Colon (tissue), 2 donors: Measurements from ENCODE around the gene LNP1.
A peak's percentile ranks its signal among the peaks of the same experiment; 100 is the strongest.
"Not testable (repeated sequence)": the region's sequence is repeated elsewhere in the genome, so short reads cannot be mapped to it uniquely, and the experiment has no call there.

ENCODE experiments used
- FAIRE-seq: peaks from 2 replicates; lab custom pipeline; 2012; peaks lifted over from hg19 to GRCh38; lab: Jason Lieb, UNC
- donor health status: control.
- donor health status: control.

Gene LNP1, protein sequence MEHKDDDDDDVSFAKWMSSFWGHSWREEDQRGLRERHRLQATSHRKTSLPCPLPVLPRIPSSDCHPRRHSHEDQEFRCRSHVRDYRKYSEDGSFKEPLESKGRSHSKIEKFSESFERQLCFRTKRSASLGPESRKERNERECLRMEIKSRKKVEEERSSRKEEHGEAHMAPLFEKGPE

DNA sequence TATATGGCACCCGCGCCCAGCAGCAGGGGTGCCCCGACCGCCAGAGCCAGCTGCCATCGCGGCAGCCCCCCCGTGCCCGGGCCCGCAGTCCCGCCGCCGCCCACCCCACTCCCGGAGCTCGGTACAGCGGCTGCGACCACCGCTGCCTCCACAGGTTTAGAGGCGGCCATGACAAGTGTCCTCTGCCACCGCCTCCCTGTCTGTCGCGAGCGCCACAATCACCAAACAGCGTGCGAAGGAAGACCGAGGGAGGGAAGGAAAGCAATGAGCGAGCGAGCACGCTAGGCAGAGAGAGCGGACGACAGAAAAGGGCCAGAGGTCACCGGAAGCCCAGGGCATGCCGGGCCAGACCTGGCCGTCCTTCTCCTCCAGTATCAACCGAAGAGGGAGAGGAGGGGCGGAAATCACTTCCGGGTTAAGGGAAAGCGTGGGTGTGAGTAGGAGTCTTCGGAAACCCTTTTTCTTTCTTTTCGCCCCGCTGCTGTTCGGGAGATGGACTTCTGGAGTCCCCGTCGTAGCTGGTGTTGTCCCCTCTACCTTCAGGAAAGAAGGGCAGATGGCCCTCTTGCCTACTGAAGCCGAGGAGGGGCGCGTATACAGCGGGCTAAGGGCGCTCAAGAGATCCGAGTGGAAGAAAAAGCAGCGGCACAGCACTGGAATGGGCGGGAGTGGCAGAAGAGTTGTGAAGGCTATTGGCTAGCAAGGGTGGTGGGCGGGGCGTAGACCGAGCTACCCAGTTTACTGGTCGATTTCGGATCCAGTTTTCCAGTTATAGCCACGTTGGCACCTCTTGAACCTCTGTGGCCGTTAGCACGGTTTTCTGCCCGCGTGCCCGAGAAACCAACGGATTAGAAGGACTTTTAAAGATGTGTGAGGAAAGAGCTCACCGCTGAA, at the start of gene LNP1, which contains the start of gene TOMM70:
Gene LNP1, plus strand, starts transcription at position 760 of the 894 bp plus-strand sequence. CDS start 28,191 bp downstream, outside the sequence.
Gene TOMM70, minus strand, starts transcription at position 310 of the 894 bp plus-strand sequence. Its CDS starts 140 bp downstream, at position 170.
- no peak for FAIRE-seq

DNA sequence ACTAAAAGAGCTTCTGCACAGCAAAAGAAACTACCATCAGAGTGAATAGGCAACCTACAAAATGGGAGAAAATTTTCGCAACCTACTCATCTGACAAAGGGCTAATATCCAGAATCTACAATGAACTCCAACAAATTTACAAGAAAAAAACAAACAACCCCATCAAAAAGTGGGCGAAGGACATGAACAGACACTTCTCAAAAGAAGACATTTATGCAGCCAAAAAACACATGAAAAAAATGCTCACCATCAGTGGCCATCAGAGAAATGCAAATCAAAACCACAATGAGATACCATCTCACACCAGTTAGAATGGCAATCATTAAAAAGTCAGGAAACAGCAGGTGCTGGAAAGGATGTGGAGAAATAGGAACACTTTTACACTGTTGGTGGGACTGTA, 49.6 kb upstream of the LNP1 start:
- not testable (repeated sequence) for FAIRE-seq

DNA sequence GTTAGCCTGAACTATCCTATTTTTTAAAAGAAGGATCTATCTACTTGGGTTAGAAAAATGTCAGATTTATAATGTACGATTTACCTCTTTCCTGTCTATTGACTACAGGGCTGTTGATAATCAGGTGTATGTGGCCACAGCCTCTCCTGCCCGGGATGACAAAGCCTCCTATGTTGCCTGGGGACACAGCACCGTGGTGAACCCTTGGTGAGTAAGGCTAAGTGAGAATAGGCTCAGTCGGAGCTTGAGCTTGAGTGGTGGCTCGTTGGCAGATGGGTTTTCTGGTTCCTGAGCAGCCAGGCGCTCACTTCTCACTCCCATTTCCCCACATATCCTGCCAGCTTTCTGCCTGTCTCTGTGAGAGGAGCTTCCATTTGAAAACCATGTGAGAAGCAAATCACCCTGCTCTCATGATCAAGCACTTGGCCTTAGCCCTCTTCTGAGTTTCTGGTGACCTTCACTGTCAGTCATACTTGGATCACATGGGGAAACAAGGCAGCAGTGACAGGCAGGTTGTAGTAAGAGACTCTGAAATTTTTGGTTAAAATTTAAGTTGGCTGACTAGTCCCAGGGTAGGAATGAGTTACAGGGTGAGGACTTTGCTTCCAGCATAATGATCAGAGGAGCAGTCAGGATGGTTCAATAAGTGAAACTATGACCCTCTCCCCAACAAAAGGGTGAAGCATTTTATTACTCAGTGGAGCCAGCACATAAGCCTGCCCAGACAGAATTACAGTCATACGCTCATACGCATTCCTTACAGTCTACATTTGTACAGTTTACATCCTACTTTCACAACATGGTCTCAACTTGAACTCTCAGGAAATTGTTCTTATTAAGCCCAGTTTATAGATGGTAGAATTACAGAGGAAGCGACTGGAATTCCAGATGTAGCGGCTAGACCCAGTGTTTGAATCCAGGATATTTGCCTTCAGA, 48.8 kb upstream of the LNP1 start:
- FAIRE-seq = no peak

DNA sequence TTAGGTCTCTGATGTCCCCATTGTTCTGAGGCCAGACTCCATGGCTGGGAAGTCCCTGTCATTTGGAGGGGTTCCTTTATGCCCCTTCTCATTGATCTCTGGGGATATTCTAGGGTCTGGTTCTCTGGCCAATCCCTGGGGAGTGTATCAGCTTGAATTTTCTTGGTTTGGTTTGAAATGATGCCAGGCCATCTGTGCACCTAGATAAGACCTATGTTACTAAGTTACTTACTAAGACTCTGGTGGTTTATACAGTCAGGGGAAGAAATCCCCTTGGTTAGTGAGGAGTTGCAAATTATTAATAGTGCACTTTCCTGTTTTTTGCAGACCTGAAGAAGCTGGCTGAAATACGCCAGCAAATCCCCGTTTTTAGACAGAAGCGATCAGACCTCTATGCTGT, 46.5 kb upstream of the LNP1 start:
- no peak for FAIRE-seq

DNA sequence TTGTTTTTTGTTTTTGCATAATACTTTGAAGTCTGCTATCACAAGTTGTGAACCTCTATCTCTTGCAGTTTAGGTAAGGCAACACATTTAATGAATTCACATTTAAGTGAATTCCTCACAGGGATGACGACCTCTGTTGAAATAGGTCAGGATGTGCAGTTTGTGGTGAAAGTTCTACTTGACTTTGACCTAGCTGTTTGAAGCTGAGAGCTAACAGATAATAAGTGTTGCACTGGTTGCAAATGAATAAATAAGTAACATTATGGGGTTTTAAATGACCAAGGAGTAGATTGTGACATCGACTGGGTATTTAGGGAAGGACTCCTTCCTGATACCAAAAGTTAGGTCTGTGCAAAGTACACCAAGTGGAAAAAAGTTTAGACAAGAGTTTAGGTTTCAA, 42.9 kb upstream of the LNP1 start:
- no peak for FAIRE-seq

DNA sequence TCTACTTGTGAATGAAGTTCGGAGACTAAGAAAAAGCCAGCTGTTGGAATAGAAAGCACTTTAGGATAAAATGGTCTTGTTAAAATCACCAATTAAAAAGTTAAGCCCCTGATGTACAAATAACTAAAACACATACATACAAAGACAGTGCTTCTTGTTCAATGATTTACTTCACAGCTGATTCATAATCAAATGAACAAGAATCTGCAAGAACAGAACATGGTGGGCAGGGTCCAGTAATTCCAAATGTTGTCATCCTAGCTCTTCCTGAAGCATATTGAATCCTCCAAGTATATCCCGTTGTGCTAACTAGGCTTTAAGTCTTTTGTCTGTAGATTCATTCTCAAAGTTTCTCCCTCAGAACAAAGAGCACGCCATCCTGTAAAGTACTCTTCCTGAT, 42.3 kb upstream of the LNP1 start:
- FAIRE-seq = no peak

DNA sequence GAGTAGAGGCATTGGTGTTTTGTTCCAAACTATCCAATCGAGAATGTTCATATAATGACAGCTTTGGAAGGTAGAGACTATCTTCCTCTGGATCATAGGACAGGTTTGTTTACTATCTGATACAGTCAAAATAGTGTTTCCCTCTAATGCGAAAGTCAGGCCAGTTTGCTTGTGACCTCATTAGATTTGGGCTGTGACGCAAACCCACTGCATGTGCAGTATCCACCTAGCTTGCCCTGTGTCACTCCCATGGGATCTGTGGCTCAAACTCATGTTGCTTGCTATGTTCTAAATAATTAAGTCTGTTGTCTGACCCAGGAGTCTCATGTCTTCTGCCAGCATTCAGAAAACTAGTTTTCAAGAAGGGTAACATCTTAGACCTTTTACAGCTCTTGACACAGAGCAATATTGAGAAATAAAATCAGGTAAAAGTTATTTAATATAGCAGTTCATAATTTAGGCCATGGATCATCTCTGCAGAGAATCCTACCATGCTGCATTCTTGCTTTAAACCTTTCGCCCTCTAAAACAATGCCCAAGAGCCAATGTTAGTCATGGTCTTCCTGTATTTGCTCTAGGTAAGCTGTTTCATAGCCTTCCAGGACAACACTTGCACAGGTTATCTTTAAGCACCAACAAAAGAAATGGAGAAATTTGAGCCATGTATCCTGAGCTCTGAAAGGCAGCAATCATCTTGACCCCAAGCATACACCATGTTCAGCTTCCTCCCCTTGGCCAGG, 40.4 kb upstream of the LNP1 start:
- FAIRE-seq = no peak

DNA sequence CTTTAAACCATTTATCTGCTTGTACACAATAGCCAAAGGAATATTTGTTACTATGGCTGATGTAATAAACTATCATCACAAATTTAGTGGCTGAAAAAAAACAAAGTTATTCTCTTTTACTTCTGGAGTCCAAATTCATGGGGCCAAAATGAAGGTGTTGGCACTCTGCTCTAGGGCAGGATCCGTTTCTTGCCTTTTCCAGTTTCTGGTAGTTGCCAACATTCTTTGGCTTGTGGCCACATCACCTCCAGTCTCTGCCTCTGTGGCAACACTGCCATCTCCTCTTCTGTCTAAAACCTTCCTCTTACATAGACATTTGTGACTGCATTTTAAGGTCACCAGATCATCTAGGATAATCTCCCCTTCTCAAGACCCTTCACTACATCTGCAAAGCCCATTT, 39.4 kb upstream of the LNP1 start:
- FAIRE-seq = no peak

DNA sequence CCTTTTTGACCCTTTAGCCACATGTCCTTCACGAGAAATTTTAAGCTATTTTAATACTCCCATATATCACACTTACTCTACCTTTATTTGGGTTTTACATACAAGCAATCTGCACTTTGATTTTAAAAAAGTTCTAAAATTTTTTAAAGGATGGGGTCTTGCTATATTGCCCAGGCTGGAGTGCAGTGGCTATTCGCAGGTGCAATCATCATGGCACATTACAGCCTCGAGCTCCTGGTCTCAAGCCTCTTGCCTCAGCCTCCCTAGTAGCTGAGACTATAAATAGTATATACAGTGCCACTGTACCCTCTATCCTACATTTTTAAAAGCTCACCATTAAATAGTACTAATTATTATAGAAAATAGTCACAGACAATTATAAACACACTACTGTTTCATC, 36.9 kb upstream of the LNP1 start:
- FAIRE-seq = no peak

DNA sequence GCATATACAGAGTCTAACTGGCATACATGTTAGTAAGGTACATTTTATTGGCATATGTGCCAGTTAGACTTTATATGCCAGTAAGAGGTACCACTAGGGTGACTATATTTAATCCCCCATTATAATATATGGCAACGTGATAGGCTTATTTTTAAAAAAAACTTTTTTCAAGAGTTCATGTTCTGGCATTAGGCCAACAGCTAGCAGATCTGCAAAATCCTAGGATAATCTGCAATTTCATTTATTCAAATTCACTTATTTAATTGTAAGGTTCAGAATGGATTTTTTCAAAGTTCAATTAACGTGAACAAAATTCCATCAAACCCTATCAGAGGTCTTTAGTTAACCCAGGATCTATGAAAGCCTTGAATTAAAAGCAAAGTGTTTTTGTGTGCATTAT, 34.9 kb upstream of the LNP1 start:
- no peak for FAIRE-seq

DNA sequence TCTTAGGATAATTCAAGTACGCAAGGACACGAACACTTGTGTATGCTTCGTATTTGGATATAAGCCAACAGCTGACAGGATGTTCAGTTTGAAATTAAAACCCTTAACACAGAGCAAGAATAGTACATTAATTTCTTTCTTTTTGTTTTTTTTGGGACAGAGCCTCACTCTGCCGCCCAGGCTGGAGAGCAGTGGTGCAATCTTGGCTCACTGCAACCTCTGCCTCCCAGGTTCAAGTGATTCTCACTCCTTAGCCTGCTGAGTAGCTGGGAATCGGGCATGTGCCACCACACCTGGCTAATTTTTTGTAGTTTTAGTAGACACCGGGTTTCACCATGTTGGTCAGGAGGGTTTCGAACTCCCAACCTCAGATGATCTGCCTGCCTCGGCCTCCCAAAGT, 32.9 kb upstream of the LNP1 start:
- no peak for FAIRE-seq

DNA sequence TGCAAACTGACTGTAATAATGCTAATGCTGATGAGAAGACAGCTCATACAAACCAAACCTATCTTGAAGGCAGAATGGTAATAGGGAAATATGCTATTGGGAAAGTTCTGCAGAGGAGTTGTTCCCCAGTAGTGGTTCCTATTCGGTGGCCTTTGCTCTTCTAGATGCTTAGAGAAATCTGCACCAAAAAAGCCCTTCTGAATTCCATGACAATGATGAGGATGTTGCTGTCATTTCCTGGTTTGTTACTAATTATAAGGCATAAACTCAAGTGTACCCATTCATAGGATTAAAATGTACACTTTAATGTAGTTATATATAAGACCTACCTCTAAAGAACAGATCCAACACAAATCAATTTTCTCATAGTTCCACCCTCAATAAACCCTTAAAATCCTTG, 30.6 kb upstream of the LNP1 start:
- FAIRE-seq = no peak

DNA sequence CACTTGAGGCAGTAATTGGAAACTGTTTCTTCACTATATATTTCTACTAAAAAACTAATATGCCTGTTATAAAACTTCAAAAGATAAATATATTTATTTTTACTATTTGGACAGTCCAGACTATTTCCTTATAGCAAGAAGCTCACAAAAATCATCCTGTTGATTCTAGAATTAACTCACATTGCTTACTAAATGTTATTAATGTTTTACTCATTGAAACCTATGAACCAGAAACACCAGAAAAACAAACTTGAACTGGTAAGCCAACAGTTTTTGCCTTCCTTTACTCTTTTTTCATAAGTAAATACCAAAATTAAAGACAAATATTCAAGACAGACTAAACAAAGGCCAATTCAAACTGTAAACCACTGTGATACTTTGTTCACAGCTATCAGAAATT, 26.8 kb upstream of the LNP1 start:
- FAIRE-seq = no peak

DNA sequence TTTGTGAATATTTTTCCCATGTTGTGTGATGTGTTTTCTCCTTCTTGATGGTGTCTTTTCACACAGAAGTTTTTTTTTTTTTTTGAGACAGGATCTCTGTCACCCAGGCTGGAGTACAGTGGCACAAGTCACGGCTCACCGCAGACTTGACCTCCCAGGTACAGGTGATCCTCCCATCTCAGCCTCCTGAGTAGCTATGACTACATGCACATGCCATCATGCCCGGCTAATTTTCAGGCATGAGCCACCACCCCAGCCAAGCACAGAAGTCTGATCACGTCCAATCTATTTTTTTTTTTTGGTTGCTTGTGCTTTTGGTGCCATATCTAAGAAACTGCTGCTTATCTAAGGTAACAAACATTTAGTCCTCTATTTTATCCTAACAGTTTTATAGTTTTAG, 25.0 kb upstream of the LNP1 start:
- no peak for FAIRE-seq

DNA sequence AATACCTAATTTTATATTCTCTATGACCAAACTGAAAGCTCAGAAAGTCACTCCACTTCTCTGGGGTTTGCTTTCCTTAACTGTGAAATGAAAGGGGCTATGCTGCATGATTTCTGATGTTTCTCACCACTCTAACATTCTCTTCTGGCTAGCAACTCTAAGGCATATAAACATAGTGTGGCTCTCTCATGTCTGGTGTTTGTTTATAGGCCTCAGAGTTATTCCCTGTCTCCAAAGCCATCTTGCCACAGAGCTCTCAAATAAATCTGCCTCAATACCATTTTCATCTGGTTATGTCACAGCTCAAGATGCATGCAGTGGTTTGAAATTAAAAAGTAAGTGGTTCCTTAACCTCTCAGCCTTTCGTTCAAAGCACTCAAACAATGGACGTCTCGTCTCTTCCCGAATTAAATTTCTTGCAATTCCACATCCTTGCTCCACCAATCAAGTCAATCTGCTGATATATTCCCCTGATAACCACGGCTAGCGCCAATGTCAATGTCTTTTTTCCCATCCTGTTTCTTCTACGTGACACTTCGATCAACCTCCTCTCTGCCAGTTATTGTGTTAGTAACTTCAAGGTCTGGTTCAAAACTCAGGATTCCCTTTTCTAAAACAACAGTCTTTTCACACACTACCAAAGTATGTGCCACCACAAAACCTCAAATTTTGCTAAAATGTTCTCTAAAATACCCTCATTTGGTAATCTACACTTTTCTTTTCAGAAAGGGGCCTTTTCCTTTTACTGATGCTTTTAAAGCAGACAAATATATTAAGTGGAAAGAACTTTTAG, 16.4 kb upstream of the LNP1 start:
- FAIRE-seq = no peak

DNA sequence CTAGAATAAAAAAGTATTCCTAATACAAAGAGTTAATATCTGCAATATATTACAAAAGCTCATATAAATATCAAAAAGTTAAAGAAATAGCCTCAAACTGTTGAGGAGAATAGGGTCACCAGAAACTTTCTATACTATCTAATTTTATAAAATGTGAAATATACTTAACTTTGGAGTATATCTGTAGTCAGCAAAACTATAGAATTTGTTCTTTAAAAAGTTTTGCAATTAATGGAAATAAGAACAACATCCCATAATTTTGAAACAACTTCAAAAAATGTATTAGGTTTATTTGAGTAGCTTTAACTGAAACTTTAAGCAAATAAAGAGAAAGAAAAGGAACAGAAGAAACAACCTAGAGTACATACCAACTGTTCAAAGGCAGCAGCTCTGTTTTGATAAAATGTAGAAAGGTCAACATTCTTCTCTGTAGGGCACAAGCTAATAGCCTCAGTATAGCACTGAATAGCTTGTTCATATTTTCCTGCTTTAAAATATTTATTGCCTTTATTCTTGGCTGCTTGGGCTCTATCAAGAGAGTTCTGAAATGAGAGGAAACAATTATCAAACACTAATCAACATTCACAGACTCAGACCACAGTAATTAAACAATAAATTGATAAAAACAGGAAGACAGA, 14.8 kb upstream of the LNP1 start:
- peak; percentile 85 for FAIRE-seq

DNA sequence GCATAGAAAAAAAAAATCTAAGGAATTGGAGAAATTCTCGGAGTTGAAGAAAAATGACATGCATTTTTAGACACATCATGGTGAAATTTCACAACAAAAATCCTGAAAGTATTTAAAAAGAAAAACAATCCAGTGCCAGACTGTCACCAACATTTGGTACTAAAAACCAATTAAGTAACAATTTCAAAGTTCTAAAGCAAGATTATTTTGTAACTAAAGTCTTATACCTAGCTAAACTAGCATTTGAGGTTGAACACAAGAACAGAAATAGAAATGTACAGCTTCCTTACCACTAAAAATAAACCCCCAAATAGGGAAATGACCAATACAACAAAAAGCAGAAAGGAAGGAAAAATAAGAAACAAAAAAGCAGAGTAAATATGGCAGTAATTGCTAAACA, 12.3 kb upstream of the LNP1 start:
- no peak for FAIRE-seq

DNA sequence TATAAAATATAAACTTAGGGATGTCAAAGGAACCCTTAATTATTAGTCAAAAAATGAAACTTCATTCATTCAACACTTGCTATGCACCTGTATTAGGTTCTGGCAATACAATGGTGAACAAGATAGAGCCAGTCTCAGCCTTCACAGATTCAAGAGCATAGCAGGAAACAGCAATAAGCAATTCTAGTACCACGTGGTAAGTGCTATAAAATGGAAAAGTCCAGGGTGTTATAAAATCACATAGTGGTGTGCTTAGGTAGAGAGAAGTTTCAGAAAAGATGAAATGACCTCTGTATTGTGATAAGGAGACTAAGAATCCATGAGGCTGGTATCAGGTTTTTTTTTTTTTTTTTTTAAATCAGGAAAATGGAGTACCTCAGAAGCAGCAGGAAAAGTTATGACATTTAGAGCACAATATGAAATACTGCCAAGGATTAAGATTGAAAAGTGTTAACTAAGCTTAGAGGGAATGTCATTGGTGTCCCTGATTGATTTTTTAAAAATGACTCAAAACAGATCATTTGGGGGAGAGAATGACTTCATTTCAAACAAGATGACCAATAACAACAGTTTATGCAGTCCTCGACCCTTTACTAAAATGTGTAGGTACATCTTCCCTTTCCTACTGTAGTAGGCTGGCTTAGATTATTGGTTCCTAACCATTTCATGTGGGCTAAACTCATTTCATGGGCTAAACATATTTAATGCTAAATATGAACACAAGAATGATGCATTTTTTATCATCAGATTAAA, 5.5 kb upstream of the LNP1 start:
- FAIRE-seq = no peak

DNA sequence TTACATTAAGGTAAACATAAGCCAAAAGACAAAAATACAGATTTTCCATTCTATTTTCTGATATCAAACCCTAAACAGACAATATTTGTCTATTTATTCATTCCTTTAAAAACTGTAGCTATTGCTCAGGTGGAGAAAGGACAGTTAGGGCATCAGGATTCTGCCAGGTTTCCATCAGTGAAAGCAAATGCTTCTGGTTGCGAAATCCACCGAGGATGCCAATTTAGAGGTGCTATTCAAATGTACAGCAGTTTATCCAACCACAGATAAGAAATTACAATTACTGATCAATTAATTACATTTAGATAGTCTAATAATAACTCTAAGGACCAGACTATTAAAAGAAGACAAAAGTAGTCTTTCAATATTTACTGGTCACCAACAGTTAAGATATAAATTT, 4.4 kb upstream of the LNP1 start:
- no peak for FAIRE-seq
